ENCODE measurements around the gene CPT2. TPM values are rescaled to one million over a fixed set of nuclear protein-coding genes. Genes with fewer than 3 reads are reported as not detected.
A peak's percentile ranks its signal among the peaks of the same experiment; 100 is the strongest.

CPT2 gene
- polyA plus RNA-seq, 2 of the 4 experiments (the other 2 are of a cell fraction): 5.9 to 8.4 TPM

DNA sequence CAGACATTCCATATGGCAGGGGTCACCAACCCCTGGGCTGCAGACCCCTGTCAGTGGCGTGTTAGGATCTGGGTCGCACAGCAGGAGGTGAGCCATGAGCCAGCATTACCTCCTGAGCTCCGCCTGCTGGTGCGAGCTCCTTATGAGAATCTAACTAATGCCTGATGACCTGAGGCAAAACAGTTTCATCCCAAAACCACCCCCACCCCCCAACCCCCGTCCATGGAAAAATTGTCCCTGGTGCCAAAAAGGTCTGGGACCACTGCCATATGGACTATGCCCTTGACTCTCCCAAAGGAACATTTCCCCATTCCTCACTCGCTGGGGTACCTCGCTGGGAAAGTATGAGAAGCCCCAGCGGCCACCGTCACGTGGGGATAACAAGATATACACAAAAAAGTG, 6.4 kb upstream of the CPT2 start:
- FAIRE-seq (no peak), DNase-seq (ENCODE audit: low read depth in 1 of 2, low spot score in 1 of 2) (no peak), ATAC-seq (no peak)
- H3K4me1 ChIP-seq: no peaks in the 10 kb centered on the region
- no peak overlapping the region for H3K4me2 ChIP-seq
- H3K9me3 ChIP-seq: no peaks in the 10 kb centered on the region
- POLR2A ChIA-PET: no interaction called here
- H3K27ac ChIP-seq: no peak overlapping the region
- no peak overlapping the region for H3K4me3 ChIP-seq
- WGBS (ENCODE audit: missing lambda C conversion rate): 87% methylated on average over 8 of the region's 10 CpGs
- CTCF ChIA-PET: interaction anchor here (2.2 kb wide), 2 partner anchors 8 to 269 kb away, joined by 9 read pairs; partner anchors contain the start of gene ECHDC2
- TF ChIP-seq ZC3H11A (IDR thresholded peaks at IDR 0.05) (no peak), RCOR1 (IDR thresholded peaks at IDR 0.05; ENCODE audit: low read depth, low read length) (no peak), EP300 (IDR thresholded peaks at IDR 0.05) (no peak), FOSL2 (IDR thresholded peaks at IDR 0.05) (no peak), FOSL2 (CRISPR knock-in tag; IDR thresholded peaks at IDR 0.05) (no peak), RAD21 (conservative IDR thresholded peaks at IDR 0.05 in 1 of 2, IDR thresholded peaks at IDR 0.05 in 1 of 2) (no peak), NR3C1 (IDR thresholded peaks at IDR 0.05) (no peak), PHF8 (IDR thresholded peaks at IDR 0.05; ENCODE audit: borderline replicate concordance, low read depth) (no peak), HOXB13 (CRISPR knock-in tag; IDR thresholded peaks at IDR 0.05; ENCODE audit: low read depth) (no peak), MAFK (IDR thresholded peaks at IDR 0.05; ENCODE audit: partially characterized antibody) (no peak), SMC3 (IDR thresholded peaks at IDR 0.05) (no peak), FOXS1 (CRISPR knock-in tag; IDR thresholded peaks at IDR 0.05) (no peak), MYC (IDR thresholded peaks at IDR 0.05; ENCODE audit: borderline replicate concordance, low read length) (no peak), ESRRA (IDR thresholded peaks at IDR 0.05; ENCODE audit: borderline replicate concordance, low read length) (no peak), KDM5A (IDR thresholded peaks at IDR 0.05) (no peak), CHD4 (IDR thresholded peaks at IDR 0.05; ENCODE audit: borderline replicate concordance) (no peak)
- TF ChIP-seq, protein P1, sequence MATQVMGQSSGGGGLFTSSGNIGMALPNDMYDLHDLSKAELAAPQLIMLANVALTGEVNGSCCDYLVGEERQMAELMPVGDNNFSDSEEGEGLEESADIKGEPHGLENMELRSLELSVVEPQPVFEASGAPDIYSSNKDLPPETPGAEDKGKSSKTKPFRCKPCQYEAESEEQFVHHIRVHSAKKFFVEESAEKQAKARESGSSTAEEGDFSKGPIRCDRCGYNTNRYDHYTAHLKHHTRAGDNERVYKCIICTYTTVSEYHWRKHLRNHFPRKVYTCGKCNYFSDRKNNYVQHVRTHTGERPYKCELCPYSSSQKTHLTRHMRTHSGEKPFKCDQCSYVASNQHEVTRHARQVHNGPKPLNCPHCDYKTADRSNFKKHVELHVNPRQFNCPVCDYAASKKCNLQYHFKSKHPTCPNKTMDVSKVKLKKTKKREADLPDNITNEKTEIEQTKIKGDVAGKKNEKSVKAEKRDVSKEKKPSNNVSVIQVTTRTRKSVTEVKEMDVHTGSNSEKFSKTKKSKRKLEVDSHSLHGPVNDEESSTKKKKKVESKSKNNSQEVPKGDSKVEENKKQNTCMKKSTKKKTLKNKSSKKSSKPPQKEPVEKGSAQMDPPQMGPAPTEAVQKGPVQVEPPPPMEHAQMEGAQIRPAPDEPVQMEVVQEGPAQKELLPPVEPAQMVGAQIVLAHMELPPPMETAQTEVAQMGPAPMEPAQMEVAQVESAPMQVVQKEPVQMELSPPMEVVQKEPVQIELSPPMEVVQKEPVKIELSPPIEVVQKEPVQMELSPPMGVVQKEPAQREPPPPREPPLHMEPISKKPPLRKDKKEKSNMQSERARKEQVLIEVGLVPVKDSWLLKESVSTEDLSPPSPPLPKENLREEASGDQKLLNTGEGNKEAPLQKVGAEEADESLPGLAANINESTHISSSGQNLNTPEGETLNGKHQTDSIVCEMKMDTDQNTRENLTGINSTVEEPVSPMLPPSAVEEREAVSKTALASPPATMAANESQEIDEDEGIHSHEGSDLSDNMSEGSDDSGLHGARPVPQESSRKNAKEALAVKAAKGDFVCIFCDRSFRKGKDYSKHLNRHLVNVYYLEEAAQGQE (IDR thresholded peaks at IDR 0.05): no peak

GRCh38 chr1:53195246-53196016, 1.2 kb upstream of the CPT2 start:
- ChIA-PET CTCF (interaction anchor here (1.6 to 3.6 kb wide), 2 partner anchors 10 to 13 kb away, joined by 5 to 24 read pairs; no protein-coding TSS in a partner anchor), POLR2A (no interaction called here)
- ATAC-seq (no peak), FAIRE-seq (no peak), DNase-seq (ENCODE audit: low read depth in 1 of 2, low spot score in 1 of 2) (no peak)
- no peak overlapping the region for H3K27ac ChIP-seq
- no peaks in the 10 kb centered on the region for H3K9me3 ChIP-seq
- TF ChIP-seq MYC (IDR thresholded peaks at IDR 0.05; ENCODE audit: borderline replicate concordance, low read length): no peak
- TF ChIP-seq KDM5A (IDR thresholded peaks at IDR 0.05): no peak
- no peak for TF ChIP-seq MAFK (IDR thresholded peaks at IDR 0.05; ENCODE audit: partially characterized antibody)
- no peak for TF ChIP-seq RCOR1 (IDR thresholded peaks at IDR 0.05; ENCODE audit: low read depth, low read length)
- TF ChIP-seq ZNF302 (CRISPR knock-in tag; IDR thresholded peaks at IDR 0.05): no peak
- TF ChIP-seq HOXB13 (CRISPR knock-in tag; IDR thresholded peaks at IDR 0.05; ENCODE audit: low read depth): no peak
- TF ChIP-seq FOXS1 (CRISPR knock-in tag; IDR thresholded peaks at IDR 0.05): no peak
- no peak for TF ChIP-seq SREBF2 (IDR thresholded peaks at IDR 0.05)
- no peak for TF ChIP-seq HDAC2 (IDR thresholded peaks at IDR 0.05)
- TF ChIP-seq USF2 (IDR thresholded peaks at IDR 0.05): no peak
- TF ChIP-seq POLR2AphosphoS2 (conservative IDR thresholded peaks at IDR 0.05; ENCODE audit: low read length): no peak
- TF ChIP-seq, protein P1 (IDR thresholded peaks at IDR 0.05): no peak
- no peak for TF ChIP-seq EHMT2 (IDR thresholded peaks at IDR 0.05; ENCODE audit: low read depth)
- no peak for TF ChIP-seq CBX8 (IDR thresholded peaks at IDR 0.05)
- TF ChIP-seq ZFP36 (IDR thresholded peaks at IDR 0.05; ENCODE audit: borderline replicate concordance, partially characterized antibody): no peak
- no peak for TF ChIP-seq MAX (IDR thresholded peaks at IDR 0.05)
- no peak for TF ChIP-seq RFX5 (IDR thresholded peaks at IDR 0.05)
- TF ChIP-seq HES2 (IDR thresholded peaks at IDR 0.05): no peak
- 89% methylated on average over 11 of the region's 11 CpGs for WGBS (ENCODE audit: missing lambda C conversion rate)
- peak overlapping the region; percentile 81; the same call in 2 of the 3 replicates for H3K4me2 ChIP-seq
- H3K4me1 ChIP-seq: peaks cover 9% of the 10 kb centered on the region
- H3K4me3 ChIP-seq: no peak overlapping the region

Measured in A549 (cell line).